SK-N-SH (cell line): ENCODE data around the gene SLAMF7. TPM values are rescaled to one million over a fixed set of nuclear protein-coding genes. Genes with fewer than 3 reads are reported as not detected.

Experiments used
- CTCF ChIA-PET: fragments of 300-600, 350-600 bp; formaldehyde crosslinking; extraction: SDS; loops from one replicate; lab custom pipeline; 2021; lab: Yijun Ruan, JAX
- POLR2A ChIA-PET: fragments of 350-600 bp; sonication (Branson Sonifier 250); formaldehyde crosslinking; extraction: SDS; loops from one replicate; lab custom pipeline; 2020; ENCODE audit warnings: antibody characterized with exemption, inconsistent platforms; lab: Yijun Ruan, JAX
- DNase-seq: peaks from one replicate; pipeline ENCODE4 v3.0.0; 2012
- H2AFZ ChIP-seq: fragments of 200-600 bp; sonication (generic); 2 replicates; pipeline ENCODE4 v1.8.1; 2016; ENCODE audit warnings: antibody characterized with exemption, mild to moderate bottlenecking, low read depth
- H3F3A ChIP-seq: fragments of 200-600 bp; sonication (generic); replicated peaks from 2 replicates; pipeline ENCODE3; 2016; ENCODE audit warnings: antibody characterized with exemption, mild to moderate bottlenecking; ENCODE audit not compliant: insufficient read depth
- H3K27ac ChIP-seq, 2 experiments: fragments of 200-500 bp in 1 of 2; fragments of 200-600 bp in 1 of 2; sonication (Bioruptor generic) in 1 of 2; sonication (generic), shearing (Covaris generic) in 1 of 2; 2 replicates each; pipeline versions ENCODE4 v1.5.1 to v1.6.1; 2014 to 2016; ENCODE audit warnings: low read depth in 2 of 2, inconsistent platforms in 1 of 2, low read length in 1 of 2, mild to moderate bottlenecking in 1 of 2, mixed read lengths in 1 of 2
- H3K27me3 ChIP-seq: fragments of 200-600 bp; sonication (generic), shearing (Covaris generic); 2 replicates; pipeline ENCODE4 v1.6.1; 2016; ENCODE audit warnings: mixed run types; ENCODE audit not compliant: insufficient read depth
- H3K36me3 ChIP-seq, 2 experiments: fragments of 200-500 bp in 1 of 2; fragments of 200-600 bp in 1 of 2; sonication (Bioruptor generic) in 1 of 2; sonication (generic) in 1 of 2; replicated peaks in 1 of 2; 2 replicates each; pipeline versions ENCODE3 to v1.5.1; 2014 to 2016; ENCODE audit warnings: low read length in 1 of 2, mild to moderate bottlenecking in 1 of 2; ENCODE audit not compliant: insufficient read depth in 2 of 2, control insufficient read depth in 1 of 2
- H3K4me1 ChIP-seq, 2 experiments: fragments of 200-500 bp in 1 of 2; fragments of 200-600 bp in 1 of 2; sonication (Bioruptor generic) in 1 of 2; sonication (generic), shearing (Covaris generic) in 1 of 2; 2 replicates each; pipeline versions ENCODE4 v1.5.1 to v1.6.1; 2014 to 2016; ENCODE audit warnings: low read depth in 1 of 2, low read length in 1 of 2, mixed run types in 1 of 2; ENCODE audit not compliant: insufficient read depth in 2 of 2, control insufficient read depth in 1 of 2
- H3K4me2 ChIP-seq: fragments of 200-600 bp; sonication (generic), shearing (Covaris generic); 2 replicates; pipeline ENCODE4 v1.6.1; 2017; ENCODE audit warnings: mixed run types
- H3K4me3 ChIP-seq, 2 experiments: fragments of 200-500 bp in 1 of 2; fragments of 200-600 bp in 1 of 2; sonication (Bioruptor generic) in 1 of 2; sonication (generic), shearing (Covaris generic) in 1 of 2; 2 replicates each; pipeline versions ENCODE4 v1.5.1 to v1.8.1; 2014 to 2016; ENCODE audit warnings: low read depth in 2 of 2, inconsistent platforms in 1 of 2, low read length in 1 of 2, mild to moderate bottlenecking in 1 of 2, mixed read lengths in 1 of 2, moderate library complexity in 1 of 2
- H3K79me2 ChIP-seq: fragments of 200-600 bp; sonication (generic); 2 replicates; pipeline ENCODE4 v1.8.1; 2017; ENCODE audit warnings: mild to moderate bottlenecking; ENCODE audit not compliant: insufficient read depth
- H3K9ac ChIP-seq: fragments of 200-600 bp; sonication (generic); 2 replicates; pipeline ENCODE4 v1.6.1; 2017; ENCODE audit warnings: mixed run types
- H3K9me2 ChIP-seq: fragments of 200-600 bp; sonication (generic); 2 replicates; pipeline ENCODE4 v1.6.1; 2017; ENCODE audit warnings: mixed run types
- H3K9me3 ChIP-seq: fragments of 200-600 bp; sonication (generic); 2 replicates; pipeline ENCODE4 v1.6.1; 2017; ENCODE audit warnings: mixed run types, mild to moderate bottlenecking, moderate library complexity
- H4K20me1 ChIP-seq: fragments of 200-600 bp; sonication (generic); 2 replicates; pipeline ENCODE4 v1.6.1; 2017; ENCODE audit warnings: mild to moderate bottlenecking, mixed run types; ENCODE audit not compliant: insufficient read depth
- CTCF ChIP-seq: fragments of 200-600 bp; sonication (generic); IDR thresholded peaks from 2 replicates; pipeline ENCODE4 v1.6.1; 2017; ENCODE audit warnings: antibody characterized with exemption, mild to moderate bottlenecking, moderate library complexity
- ELF1 ChIP-seq: IDR thresholded peaks from 2 replicates; pipeline ENCODE4 v1.4.0; 2012
- FOXJ3 ChIP-seq: sonication (generic); formaldehyde crosslinking; IDR thresholded peaks from 2 replicates; pipeline ENCODE4 v1.5.1; 2020; ENCODE audit warnings: mild to moderate bottlenecking, missing genetic modification reagents
- GABPA ChIP-seq: IDR thresholded peaks from 2 replicates; pipeline ENCODE4 v1.4.0; 2012; ENCODE audit warnings: low read depth, mild to moderate bottlenecking
- JUND ChIP-seq: IDR thresholded peaks from 2 replicates; pipeline ENCODE4 v1.4.0; 2012
- MEF2A ChIP-seq: IDR thresholded peaks from 2 replicates; pipeline ENCODE4 v1.4.0; 2012; ENCODE audit warnings: low read depth, borderline replicate concordance
- NFIC ChIP-seq: IDR thresholded peaks from 2 replicates; pipeline ENCODE4 v1.4.0; 2012; ENCODE audit warnings: borderline replicate concordance
- NRF1 ChIP-seq: IDR thresholded peaks from 2 replicates; pipeline ENCODE4 v1.6.1; 2012; ENCODE audit warnings: low read depth, mild to moderate bottlenecking, low read length
- PBX3 ChIP-seq: IDR thresholded peaks from 2 replicates; pipeline ENCODE4; 2012
- POLR2AphosphoS5 ChIP-seq: IDR thresholded peaks from 2 replicates; pipeline ENCODE4 v1.6.1; 2012; ENCODE audit warnings: low read depth, low read length
- RAD21 ChIP-seq: IDR thresholded peaks from 2 replicates; pipeline ENCODE4 v1.6.1; 2012; ENCODE audit warnings: mild to moderate bottlenecking, low read length
- REST ChIP-seq: IDR thresholded peaks from 2 replicates; pipeline ENCODE4 v1.6.1; 2012; ENCODE audit warnings: mild to moderate bottlenecking, low read depth, low read length, moderate library complexity
- RFX5 ChIP-seq: IDR thresholded peaks from 2 replicates; pipeline ENCODE4 v1.6.1; 2012; ENCODE audit warnings: mild to moderate bottlenecking, improper control_type of control experiment, low read length
- RXRA ChIP-seq: IDR thresholded peaks from 2 replicates; pipeline ENCODE4 v1.4.0; 2012; ENCODE audit warnings: low read depth, mild to moderate bottlenecking, borderline replicate concordance
- SIN3A ChIP-seq: IDR thresholded peaks from 2 replicates; pipeline ENCODE4 v1.6.1; 2012; ENCODE audit warnings: low read depth, mild to moderate bottlenecking, low read length, moderate library complexity, borderline replicate concordance
- SMC3 ChIP-seq: IDR thresholded peaks from 2 replicates; pipeline ENCODE4 v1.6.1; 2012; ENCODE audit warnings: low read depth, low read length, improper control_type of control experiment
- TAF1 ChIP-seq: IDR thresholded peaks from 2 replicates; pipeline ENCODE4 v1.6.1; 2012; ENCODE audit warnings: low read depth, mild to moderate bottlenecking, low read length, moderate library complexity, borderline replicate concordance
- TEAD4 ChIP-seq: IDR thresholded peaks from 2 replicates; pipeline ENCODE4 v1.4.0; 2012; ENCODE audit warnings: mild to moderate bottlenecking, borderline replicate concordance; ENCODE audit not compliant: insufficient read depth
- YY1 ChIP-seq: IDR thresholded peaks from 2 replicates; pipeline ENCODE4 v1.4.0; 2012; ENCODE audit warnings: low read depth, mild to moderate bottlenecking
- WGBS: methylation state at CpG from one replicate; pipeline ENCODE4 v1.1.6; 2017; ENCODE audit warnings: low lambda C conversion rate; 5-methylcytosine and 5-hydroxymethylcytosine counted together
- polyA plus RNA-seq, 3 experiments: library from polyadenylated mRNA; depleted of rRNA; stranded (reverse); fragments of >200 nt; gene quantifications; 2 replicates each; pipeline ENCODE4 v1.2.3, GENCODE V29; 2012

The SLAMF7 gene
- polyA plus RNA-seq, 1 of the 3 experiments (the other 2 are of a cell fraction): not detected

- H2AFZ ChIP-seq: no peak overlapping the region
- H3K4me1 ChIP-seq: no peaks in the 10 kb centered on the region
- no peak overlapping the region for H3K27ac ChIP-seq
- POLR2A ChIA-PET: no interaction called here
- H3K9me3 ChIP-seq: no peaks in the 10 kb centered on the region
- DNase-seq: no peak
- no peaks in the 10 kb centered on the region for H3K79me2 ChIP-seq
- H3F3A ChIP-seq: no peaks in the 10 kb centered on the region
- 13% methylated on average over 1 of the region's 1 CpG for WGBS
- CTCF ChIA-PET: interaction anchor here (1.7 kb wide), 1 partner anchor 258 kb away, joined by 6 read pairs; no protein-coding TSS in a partner anchor
- TF ChIP-seq RXRA: no peak
- TF ChIP-seq PBX3: no peak
- no peak for TF ChIP-seq FOXJ3 (CRISPR knock-in tag)
- TF ChIP-seq ELF1: no peak
- no peak for TF ChIP-seq SIN3A
- no peak for TF ChIP-seq POLR2AphosphoS5
- no peak for TF ChIP-seq CTCF
- TF ChIP-seq JUND: no peak
- TF ChIP-seq NRF1: no peak
- no peak for TF ChIP-seq RAD21
- no peak for TF ChIP-seq TAF1
- no peaks in the 10 kb centered on the region for H4K20me1 ChIP-seq
- H3K4me3 ChIP-seq: no peak overlapping the region
- H3K9ac ChIP-seq: no peak overlapping the region
- H3K36me3 ChIP-seq: no peaks in the 10 kb centered on the region
- H3K9me2 ChIP-seq: no peaks in the 10 kb centered on the region
- no peaks in the 10 kb centered on the region; the same call in 1 of the 2 replicates for H3K27me3 ChIP-seq
- no peak overlapping the region for H3K4me2 ChIP-seq
These were observed 7.1 kb upstream of the SLAMF7 start for GRCh38 chr1:160731990-160732389.

GRCh38 chr1:160733898-160734297 is 5.1 kb upstream of the SLAMF7 start:
- Histone ChIP-seq H4K20me1 (no peaks in the 10 kb centered on the region), H3K9me2 (no peaks in the 10 kb centered on the region), H3K4me2 (no peak overlapping the region), H3K4me1 (no peaks in the 10 kb centered on the region), H3F3A (no peaks in the 10 kb centered on the region), H3K9me3 (no peaks in the 10 kb centered on the region), H2AFZ (no peak overlapping the region), H3K9ac (no peak overlapping the region), H3K27ac (no peak overlapping the region), H3K36me3 (no peaks in the 10 kb centered on the region), H3K27me3 (no peaks in the 10 kb centered on the region), H3K79me2 (no peaks in the 10 kb centered on the region), H3K4me3 (no peak overlapping the region)
- no peak for DNase-seq
- ChIA-PET POLR2A (no interaction called here), CTCF (no interaction called here)
- TF ChIP-seq RFX5 (no peak), TEAD4 (no peak), NRF1 (no peak), SMC3 (no peak), PBX3 (no peak), REST (no peak), TAF1 (no peak), GABPA (no peak), FOXJ3 (CRISPR knock-in tag) (no peak), YY1 (no peak), NFIC (no peak), MEF2A (no peak)
